ENCODE results near the gene BNIPL.

DNA sequence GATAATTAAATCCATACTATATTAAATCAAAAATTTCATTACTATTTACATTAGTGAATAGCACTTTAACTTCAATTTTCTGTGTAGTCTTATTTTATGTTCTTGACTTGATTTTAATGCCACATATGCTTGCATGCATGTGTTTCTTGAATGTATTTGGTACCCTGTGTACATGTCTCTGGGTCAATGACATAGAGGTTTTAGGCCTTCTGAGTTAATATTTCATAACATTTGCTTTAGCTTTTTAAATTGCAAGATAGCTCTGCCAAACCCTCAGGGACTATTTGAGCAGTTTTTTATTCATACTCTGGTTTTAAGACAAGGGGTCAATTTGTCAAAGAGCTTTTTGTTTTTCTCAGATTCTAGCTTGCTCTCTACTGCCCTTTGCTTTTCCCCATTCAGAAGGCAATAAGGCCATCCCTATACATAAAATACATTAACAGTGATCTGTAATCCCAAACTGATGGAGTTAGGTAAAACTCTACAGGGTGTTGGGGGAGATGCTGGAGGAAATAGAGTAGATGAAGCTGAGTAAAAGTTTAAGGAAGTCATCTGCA is 28.8 kb downstream of the BNIPL start:
- TF ChIP-seq, protein P1, sequence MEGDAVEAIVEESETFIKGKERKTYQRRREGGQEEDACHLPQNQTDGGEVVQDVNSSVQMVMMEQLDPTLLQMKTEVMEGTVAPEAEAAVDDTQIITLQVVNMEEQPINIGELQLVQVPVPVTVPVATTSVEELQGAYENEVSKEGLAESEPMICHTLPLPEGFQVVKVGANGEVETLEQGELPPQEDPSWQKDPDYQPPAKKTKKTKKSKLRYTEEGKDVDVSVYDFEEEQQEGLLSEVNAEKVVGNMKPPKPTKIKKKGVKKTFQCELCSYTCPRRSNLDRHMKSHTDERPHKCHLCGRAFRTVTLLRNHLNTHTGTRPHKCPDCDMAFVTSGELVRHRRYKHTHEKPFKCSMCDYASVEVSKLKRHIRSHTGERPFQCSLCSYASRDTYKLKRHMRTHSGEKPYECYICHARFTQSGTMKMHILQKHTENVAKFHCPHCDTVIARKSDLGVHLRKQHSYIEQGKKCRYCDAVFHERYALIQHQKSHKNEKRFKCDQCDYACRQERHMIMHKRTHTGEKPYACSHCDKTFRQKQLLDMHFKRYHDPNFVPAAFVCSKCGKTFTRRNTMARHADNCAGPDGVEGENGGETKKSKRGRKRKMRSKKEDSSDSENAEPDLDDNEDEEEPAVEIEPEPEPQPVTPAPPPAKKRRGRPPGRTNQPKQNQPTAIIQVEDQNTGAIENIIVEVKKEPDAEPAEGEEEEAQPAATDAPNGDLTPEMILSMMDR (IDR thresholded peaks at IDR 0.05) = no peak
- no peak for TF ChIP-seq POLR2AphosphoS5 (IDR thresholded peaks at IDR 0.05)
